HG03575 (cell line): ENCODE results near the gene EIF4G3.
"Not testable (repeated sequence)": the region's sequence is repeated elsewhere in the genome, so short reads cannot be mapped to it uniquely, and the experiment has no call there.

Experiments used
- ATAC-seq: cut with Tn5 transposase; IDR thresholded peaks from one replicate; pipeline ENCODE4 v1.9.1; 2021; ENCODE audit not compliant: unreplicated experiment, insufficient number of reproducible peaks, low FRiP score; ENCODE audit errors: extremely low read depth

EIF4G3 gene

DNA sequence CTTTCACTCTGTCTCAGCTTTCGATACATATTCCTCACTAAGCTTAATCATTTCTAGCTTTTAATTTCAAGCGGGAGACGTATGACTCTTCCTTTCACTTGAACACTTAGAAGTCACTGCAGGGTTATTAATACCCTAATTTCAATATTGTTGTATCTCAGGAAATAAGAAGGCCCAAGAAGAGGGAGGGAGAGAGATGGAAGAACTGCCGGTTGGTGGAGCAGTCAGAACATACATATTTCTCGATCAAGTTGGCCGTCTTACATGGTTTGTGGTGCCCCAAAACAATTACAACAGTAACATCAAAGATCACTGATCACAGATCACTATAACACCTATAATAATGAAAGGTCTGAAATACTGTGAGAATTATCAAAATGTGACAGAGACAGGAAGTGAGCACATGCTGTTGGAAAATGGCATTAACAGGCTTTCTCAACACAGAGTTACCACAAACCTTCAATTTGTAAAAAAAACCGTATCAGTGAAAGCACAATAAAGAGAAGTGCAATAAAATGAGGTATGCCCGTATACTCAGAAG, 244.2 kb downstream of the EIF4G3 start:
- ATAC-seq: no peak

DNA sequence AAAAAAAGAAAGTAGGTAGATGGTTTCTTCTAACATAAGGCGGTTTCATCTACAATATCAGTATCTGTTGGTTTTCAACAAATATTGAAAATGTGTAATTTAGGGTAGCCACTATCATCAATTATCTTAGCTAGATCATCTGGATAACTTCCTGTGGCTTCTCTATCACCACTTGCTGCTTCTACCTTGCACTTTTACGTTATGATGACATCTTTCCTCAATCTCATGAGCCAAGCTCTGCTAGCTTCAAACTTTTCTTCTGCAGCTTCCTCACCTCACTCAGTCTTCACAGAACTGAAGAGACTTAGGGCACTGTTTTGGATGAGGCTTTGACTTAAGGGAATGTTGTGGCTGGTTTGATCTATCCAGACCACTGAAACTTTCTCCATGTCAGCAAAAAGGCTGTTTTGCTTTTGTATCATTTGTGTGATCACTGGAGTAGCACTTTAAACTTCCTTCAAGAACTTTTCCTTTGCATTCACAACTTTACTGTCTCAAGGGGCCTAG, 244.7 kb downstream of the EIF4G3 start:
- ATAC-seq: no peak

DNA sequence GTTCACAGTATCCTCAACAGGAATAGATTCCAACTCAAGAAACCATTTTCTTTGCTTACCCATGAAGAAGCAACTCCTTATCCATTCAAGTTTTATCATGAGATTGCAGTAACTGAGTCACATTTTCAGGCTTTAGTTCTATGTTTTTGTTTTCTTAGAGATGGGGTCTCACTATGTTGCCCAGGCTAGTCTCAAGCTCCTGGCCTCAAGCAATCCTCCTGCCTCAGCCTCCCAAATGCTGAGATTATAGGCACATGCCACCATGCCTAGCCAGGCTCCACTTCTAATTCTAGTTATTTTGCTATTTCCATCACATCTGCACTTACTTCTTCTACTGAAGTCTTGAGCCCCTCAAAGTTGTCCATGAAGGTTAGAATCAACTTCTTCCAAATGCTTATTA, 246.3 kb downstream of the EIF4G3 start:
- ATAC-seq: no peak

DNA sequence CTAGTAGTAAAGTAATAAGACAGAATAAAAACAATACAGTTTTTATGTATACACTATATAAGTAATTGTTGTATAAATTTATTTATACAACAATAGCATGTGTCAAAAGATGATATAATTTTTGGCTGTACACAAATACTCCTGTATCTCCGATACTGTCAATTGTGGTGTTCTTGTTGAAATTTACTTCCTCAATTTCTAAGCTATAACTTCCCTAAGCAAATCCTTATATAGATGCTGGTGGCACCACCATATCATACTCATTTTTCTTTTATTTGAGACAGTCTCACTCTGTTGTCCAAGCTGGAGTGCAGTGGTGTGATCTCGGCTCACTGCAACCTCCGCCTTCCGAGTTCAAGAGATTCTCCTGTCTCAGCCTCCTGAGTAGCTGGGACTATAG, 248.6 kb downstream of the EIF4G3 start:
- no peak for ATAC-seq

DNA sequence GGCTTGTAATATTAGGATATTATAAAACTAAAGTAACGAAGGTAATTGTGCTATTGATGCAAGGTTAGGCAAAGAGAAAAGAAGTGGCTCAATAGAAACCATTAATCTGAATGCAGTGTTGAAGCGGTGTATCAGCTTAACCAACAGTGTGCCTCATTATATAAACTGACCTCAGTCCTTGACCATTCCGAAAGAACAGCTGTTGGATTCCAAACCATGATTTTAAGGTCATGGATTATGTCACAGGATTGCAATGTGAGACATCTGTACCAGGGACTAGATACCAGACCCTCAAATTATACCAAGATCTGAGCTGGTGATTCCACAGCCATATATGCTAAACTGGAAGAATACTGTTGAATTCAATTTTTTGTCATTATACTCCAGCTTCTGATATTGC, 255.4 kb downstream of the EIF4G3 start:
- no peak for ATAC-seq

DNA sequence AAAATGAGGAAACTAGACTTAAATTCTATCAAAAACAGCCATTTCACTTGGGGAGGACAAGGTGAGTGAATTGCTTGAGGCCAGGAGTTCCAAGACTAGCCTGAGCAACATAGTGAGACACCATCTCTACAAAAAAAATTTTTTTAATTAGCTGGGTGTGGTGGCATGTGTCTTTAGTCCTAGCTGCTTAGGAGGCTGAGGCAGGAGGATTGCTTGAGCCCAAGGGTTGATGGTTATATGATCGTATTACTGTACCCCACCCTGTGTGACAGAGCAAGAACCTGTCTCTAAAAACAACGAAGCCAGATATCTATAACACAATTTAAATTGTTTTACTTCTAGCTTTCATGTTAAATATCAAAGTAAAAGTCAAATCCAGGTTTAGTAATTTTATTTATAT, 263.5 kb downstream of the EIF4G3 start:
- no peak for ATAC-seq

DNA sequence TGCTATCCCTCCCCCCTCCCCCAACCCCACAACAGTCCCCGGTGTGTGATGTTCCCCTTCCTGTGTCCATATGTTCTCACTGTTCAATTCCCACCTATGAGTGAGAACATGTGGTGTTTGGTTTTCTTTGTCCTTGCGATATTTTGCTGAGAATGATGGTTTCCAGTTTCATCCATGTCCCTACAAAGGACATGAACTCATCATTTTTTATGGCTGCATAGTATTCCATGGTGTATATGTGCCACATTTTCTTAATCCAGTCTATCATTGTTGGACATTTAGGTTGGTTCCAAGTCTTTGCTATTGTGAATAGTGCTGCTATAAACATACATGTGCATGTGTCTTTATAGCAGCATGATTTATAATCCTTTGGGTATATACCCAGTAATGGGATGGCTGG, 269.2 kb downstream of the EIF4G3 start:
- not testable (repeated sequence) for ATAC-seq

DNA sequence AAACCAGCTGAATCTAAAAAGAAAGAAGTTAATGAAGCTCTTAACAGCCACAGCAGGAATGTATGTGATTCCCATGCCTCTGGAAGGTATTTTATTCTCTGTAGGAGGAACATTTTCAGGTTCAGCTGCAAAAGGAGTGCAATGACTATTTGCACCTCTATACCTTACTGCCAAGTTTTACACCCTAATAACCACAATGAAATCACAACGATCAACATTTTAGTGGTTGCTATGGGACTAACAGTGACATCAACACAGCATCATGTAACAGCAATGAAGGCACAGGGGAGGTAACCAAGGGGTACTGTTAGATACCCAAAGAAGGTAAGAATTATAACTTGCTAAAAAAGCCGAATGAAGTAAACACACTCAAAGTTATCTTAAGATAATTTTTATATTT, 273.3 kb downstream of the EIF4G3 start:
- no peak for ATAC-seq

DNA sequence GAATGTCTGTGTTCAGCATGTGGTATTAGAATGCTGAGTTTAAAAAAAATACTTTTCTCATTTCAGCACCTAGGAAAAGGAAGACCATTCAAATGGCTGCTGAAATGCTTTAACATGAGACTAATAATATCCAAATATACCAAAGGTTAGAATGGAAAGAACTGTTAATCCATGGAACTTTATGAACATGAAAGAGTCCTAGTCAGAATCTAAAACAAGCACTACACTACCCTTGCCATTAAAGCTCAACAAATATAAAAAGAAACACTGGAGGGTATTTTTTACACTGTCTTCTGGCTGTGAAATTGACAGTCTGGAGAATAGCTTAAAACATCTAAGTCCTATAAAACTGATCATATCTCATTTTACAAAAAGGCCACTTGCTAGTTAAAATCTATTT, 276.6 kb downstream of the EIF4G3 start:
- no peak for ATAC-seq

DNA sequence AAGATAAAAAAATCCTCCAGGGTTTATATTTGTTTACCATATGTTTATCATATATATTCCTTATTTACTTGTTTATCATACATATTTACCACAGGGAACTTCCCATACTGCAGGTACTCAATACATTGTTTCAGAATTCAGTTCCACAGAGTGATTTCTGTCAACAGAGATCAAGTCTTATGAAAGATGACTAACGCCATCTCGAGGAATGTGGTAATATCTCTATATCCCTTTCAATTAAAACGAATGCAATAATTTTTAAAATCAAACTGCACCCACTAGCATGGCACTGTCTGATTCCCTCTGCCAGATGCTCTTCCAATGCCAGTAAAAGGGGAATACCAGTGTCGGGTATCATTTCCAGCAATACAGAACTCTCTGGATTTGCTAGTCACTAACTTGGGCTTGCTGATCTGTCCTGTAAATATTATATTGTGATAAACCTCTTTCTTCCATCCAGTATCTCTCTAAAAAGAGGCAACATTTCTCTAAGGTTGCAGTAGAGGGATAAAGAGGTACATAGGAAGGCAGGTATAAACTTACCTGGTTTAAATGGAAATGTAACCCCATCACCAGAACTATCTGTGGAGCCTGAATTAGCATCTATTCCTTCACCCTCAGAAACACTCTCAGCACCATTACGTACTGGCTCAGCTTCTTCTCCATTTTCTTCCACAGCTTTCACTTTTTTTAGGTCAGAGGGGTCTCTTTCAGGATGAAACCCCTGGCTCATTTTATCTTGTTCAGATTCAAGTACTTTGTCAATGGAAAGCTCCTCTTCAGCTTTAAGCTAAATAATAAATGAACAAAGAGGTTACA, 277.3 kb downstream of the EIF4G3 start:
- ATAC-seq: no peak

DNA sequence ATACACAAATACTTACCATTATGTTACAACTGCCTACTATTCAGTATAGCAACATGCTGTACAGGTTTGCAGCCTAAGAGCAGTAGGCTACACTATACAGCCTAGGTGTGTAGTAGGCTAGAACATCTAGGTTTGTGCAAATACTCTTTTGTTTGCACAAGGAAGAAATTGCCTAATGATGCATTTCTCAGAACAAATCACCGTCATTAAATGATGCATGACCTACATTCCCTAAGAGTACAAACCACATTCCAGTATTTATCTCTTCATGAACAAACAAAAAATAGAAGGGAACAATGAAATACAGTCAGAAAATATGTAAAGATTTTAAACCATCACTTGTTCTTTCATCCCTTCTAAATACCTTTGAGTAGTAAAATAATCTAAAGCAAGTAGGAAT, 279.9 kb downstream of the EIF4G3 start:
- ATAC-seq: no peak

DNA sequence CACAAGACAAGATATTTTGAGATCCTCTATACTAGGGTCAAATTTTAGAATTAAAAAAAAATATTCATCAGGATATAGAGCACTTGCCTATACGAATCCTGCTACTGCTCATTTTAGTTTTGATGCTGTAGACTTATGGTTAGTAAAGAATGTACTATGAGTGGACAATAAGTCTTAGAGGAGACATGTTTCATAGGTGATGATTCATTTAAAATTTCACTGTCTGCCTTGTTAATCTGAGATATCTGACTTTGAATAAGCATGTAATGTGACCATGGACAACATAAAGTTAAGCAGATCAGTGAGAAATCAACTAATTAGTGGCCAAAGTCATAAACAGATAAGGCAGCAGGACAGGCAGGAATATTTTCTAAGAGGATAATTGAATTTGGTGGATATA, 282.8 kb downstream of the EIF4G3 start:
- no peak for ATAC-seq

DNA sequence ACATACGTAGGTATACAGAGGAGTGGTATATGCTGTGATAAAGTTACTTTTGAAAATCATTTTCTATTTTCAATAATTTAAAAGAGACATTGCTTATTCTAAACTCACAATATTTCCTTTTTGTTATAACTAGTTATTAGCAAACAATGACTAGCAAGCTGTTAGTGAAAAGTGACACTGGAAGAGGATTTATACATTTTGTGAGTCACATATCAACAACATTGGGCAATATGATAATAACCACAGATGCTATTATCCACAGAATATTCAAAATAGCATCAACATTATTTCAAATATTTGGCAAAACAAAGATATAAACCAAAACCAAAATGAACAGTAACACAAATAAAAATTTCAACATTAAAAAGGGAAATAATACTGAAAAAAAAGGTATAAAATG, 285.6 kb downstream of the EIF4G3 start:
- ATAC-seq: no peak

DNA sequence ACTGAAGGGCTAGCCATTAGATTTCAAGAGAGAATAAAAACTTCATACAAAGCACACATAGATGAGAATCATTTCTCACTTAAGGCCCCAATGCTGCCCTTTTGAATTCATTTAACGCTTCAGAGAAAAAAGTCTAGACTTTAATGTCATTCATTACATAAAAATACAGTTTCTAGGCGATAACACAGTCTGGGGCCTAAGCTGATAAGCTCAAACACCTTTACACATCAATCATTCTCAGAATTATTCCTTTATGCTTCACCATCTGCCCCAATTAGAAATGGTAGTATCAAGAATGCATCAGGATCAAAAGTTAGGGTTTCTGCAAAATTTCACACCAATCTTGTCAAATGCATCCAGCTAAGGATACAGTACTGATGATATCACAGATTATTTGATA, 289.5 kb downstream of the EIF4G3 start:
- no peak for ATAC-seq

DNA sequence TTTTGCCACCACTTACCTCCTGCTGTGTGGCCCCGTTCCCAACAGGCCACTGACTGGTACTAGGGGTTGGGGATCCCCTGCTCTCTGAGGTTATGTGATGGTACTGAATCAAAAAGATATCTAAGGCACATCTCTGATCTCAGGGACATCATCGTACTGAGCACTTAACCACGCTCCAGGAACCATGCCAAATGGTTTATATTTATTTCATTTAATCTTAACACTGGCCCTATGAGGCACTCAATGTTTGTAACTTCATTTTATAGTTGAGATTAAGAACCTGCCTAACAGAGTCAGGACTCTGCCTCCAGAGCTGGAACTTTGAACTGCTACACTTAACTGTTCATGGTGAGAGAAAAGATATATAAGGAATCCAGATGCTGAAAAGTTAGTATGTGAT, 291.6 kb downstream of the EIF4G3 start:
- no peak for ATAC-seq

DNA sequence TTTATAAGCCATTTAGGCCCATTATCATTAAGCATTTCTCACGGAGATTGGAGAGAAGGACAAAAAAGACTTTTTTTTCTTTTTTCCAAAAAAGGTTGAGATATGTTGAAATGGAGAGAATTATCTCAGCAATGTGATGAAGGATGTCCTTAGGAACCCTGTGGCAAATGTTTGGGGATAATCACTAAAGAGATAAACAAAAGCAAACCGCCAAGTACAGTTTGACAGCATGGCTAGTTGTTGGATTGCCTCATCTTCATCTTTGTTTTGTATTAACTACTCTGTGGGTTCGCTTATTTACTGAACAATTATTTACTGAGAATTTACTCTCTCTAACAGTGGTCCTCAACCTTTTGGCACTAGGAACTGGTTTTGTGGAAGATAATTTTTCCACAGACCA, 292.2 kb downstream of the EIF4G3 start:
- no peak for ATAC-seq

DNA sequence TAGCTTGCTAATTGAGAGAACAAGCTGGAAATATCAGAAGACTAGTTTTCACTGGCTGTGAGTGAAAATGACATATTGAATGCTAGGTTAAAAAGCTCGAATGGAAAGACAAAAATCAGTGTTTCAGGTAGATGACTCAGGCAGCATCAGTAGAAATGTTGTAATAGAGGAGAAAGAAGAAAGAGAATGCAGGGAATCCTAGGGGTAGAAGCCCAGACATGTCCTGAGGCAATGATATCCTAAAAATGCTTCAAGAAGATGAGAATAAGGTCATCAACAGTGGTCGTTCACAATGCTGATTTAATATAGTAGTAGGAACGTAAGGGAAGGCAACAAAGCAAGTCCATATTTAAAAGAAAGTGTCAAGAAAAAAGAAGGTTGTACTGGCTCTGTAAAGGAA, 292.9 kb downstream of the EIF4G3 start:
- no peak for ATAC-seq

DNA sequence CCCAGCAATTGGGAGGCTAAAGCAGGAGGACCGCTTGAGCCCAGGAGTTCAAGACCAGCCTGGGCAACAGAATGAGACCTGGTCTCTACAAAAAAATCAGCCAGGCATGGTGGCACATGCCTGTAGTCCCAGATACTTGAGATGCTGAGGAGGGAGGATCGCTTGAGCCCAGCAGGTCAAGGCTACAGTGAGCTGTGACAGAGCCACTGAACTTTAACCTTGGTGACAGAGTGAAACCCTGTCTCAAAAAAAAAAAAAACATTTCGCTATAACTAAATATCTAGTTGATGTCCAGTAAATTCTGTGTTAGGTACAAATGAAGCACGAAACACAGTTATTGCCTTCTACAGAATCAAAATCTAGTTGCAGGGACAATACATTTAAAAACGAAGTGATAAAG, 293.9 kb downstream of the EIF4G3 start:
- ATAC-seq: no peak

DNA sequence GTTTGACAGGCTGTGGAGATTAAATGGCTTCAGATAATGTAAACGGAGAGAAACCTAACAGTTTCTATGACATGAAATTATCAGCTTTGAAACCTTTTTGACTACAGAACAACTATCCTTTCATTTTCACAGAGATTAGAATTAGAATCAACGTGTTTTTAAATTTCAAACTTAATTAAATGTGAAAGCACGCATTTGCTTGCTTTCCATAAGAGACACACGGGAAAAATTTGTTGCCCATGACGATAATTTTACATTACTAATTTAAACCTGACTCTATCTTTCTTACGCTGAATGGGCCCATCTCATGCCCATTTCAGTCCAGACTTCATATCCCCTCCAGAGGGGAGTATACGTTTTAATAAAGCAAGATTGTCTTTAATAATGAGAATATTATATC, 297.9 kb downstream of the EIF4G3 start:
- ATAC-seq: no peak

DNA sequence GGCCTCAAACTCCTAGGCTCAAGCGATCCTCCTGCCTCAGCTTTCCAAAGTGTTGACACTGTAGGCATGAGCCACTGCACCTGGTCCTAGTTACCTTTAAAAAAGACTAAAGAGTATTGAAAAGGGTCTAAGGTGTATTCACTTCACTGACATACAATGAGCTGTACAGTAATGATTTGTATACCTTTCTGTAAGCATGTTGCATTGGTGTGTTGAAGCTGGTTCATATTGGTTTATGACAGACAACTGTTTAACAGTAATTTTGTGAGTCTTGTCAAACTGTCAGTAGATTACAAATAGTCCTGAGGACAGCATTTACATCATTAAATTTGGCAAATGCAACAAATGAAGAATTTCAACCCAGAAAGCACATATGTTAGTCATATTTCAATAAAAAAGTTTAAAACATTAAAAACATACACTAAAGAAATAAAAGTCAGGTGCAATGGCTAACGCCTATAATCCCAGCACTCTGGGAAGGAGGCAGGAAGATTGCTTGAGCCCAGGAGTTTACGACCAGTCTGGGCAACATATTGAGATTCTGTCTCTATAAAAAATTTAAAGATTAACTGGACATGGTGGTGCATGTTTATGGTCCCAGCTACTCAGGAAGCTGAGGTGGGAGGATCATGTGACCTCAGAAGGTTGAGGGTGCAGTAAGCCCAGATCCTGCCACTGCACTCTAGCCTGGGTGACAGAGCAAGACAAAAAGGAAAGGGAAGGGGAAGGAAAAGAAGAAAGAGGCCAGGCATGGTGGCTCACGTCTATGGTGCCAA, 301.3 kb downstream of the EIF4G3 start:
- no peak for ATAC-seq
